H9 (cell line): ENCODE measurements around the gene TSPAN5. TPM values are rescaled to one million over a fixed set of nuclear protein-coding genes. Genes with fewer than 3 reads are reported as not detected.

Experiments
- DNase-seq: peaks from one replicate; pipeline ENCODE4 v3.0.0-alpha.2; 2017
- H2AFZ ChIP-seq: one replicate; pipeline ENCODE4 v1.6.1; 2013; ENCODE audit warnings: mild to moderate bottlenecking, low read length, control low read depth, moderate library complexity
- H2AK5ac ChIP-seq: 2 replicates; pipeline ENCODE4 v1.6.1; 2013; ENCODE audit warnings: low read length, control low read depth, mixed read lengths; ENCODE audit not compliant: insufficient read length
- H2BK120ac ChIP-seq: one replicate; pipeline ENCODE4 v1.6.1; 2013; ENCODE audit warnings: low read depth, mild to moderate bottlenecking, low read length, control low read depth, inconsistent platforms; ENCODE audit not compliant: poor library complexity, severe bottlenecking
- H2BK12ac ChIP-seq: 2 replicates; pipeline ENCODE4 v1.6.1; 2013; ENCODE audit warnings: low read length, control low read depth, mixed read lengths, low read depth; ENCODE audit not compliant: insufficient read length
- H2BK15ac ChIP-seq: 2 replicates; pipeline ENCODE4 v1.6.1; 2013; ENCODE audit warnings: low read depth, low read length, control low read depth
- H2BK20ac ChIP-seq: one replicate; pipeline ENCODE4 v1.6.1; 2013; ENCODE audit warnings: low read depth, mild to moderate bottlenecking, low read length, control low read depth, inconsistent platforms; ENCODE audit not compliant: poor library complexity, severe bottlenecking
- H2BK5ac ChIP-seq: 2 replicates; pipeline ENCODE4 v1.6.1; 2013; ENCODE audit warnings: low read length, control low read depth, mixed read lengths; ENCODE audit not compliant: insufficient read length
- H3K14ac ChIP-seq: 2 replicates; pipeline ENCODE4 v1.6.1; 2013; ENCODE audit warnings: low read length, control low read depth; ENCODE audit not compliant: insufficient read depth
- H3K18ac ChIP-seq: 2 replicates; pipeline ENCODE4 v1.6.1; 2013; ENCODE audit warnings: low read depth, mild to moderate bottlenecking, mixed read lengths, low read length, control low read depth; ENCODE audit not compliant: insufficient read length
- H3K23ac ChIP-seq: 2 replicates; pipeline ENCODE4 v1.6.1; 2013; ENCODE audit warnings: low read length, control low read depth, mixed read lengths, low read depth; ENCODE audit not compliant: insufficient read length
- H3K23me2 ChIP-seq: 2 replicates; pipeline ENCODE4 v1.6.1; 2013; ENCODE audit warnings: low read depth, mild to moderate bottlenecking, mixed read lengths, low read length, control low read depth; ENCODE audit not compliant: insufficient read length, poor library complexity, severe bottlenecking
- H3K27ac ChIP-seq: 2 replicates; pipeline ENCODE4 v1.5.1; 2013; ENCODE audit warnings: low read length, control low read depth, mixed read lengths, low read depth; ENCODE audit not compliant: insufficient read length
- H3K27me3 ChIP-seq: 2 replicates; pipeline ENCODE4 v1.6.1; 2013; ENCODE audit warnings: low read length, control low read depth, inconsistent platforms; ENCODE audit not compliant: insufficient read depth
- H3K4ac ChIP-seq: 2 replicates; pipeline ENCODE4 v1.6.1; 2013; ENCODE audit warnings: low read depth, mild to moderate bottlenecking, control low read depth, inconsistent platforms, low read length, moderate library complexity
- H3K4me1 ChIP-seq: 2 replicates; pipeline ENCODE4 v1.6.1; 2013; ENCODE audit warnings: low read length, control low read depth, inconsistent platforms; ENCODE audit not compliant: insufficient read depth
- H3K4me2 ChIP-seq: 2 replicates; pipeline ENCODE4 v1.6.1; 2013; ENCODE audit warnings: low read length, control low read depth, mixed read lengths; ENCODE audit not compliant: insufficient read length, insufficient read depth
- H3K56ac ChIP-seq: 2 replicates; pipeline ENCODE4 v1.6.1; 2013; ENCODE audit warnings: low read depth, mild to moderate bottlenecking, mixed read lengths, low read length, control low read depth; ENCODE audit not compliant: insufficient read length
- H3K79me1 ChIP-seq: 2 replicates; pipeline ENCODE4 v1.6.1; 2013; ENCODE audit warnings: low read depth, mild to moderate bottlenecking, moderate library complexity, low read length, control low read depth, inconsistent platforms; ENCODE audit not compliant: insufficient read depth, poor library complexity, severe bottlenecking
- H3K79me2 ChIP-seq: 2 replicates; pipeline ENCODE4 v1.6.1; 2013; ENCODE audit warnings: low read length, control low read depth, inconsistent platforms; ENCODE audit not compliant: insufficient read depth
- H3K9ac ChIP-seq: 2 replicates; pipeline ENCODE4 v1.6.1; 2013; ENCODE audit warnings: low read length, control low read depth, mixed read lengths; ENCODE audit not compliant: insufficient read length; ENCODE audit errors: extremely low read depth
- H3K9me3 ChIP-seq: one replicate; pipeline ENCODE4 v1.6.1; 2013; ENCODE audit warnings: low read depth, low read length, inconsistent platforms; ENCODE audit not compliant: control insufficient read depth
- H3T11ph ChIP-seq: one replicate; pipeline ENCODE4 v1.6.1; 2013; ENCODE audit warnings: mild to moderate bottlenecking, low read length, control low read depth, inconsistent platforms
- H4K20me1 ChIP-seq: one replicate; pipeline ENCODE4 v1.6.1; 2013; ENCODE audit not compliant: control insufficient read depth, insufficient read length, insufficient read depth
- H4K5ac ChIP-seq: 2 replicates; pipeline ENCODE4 v1.6.1; 2013; ENCODE audit warnings: low read depth, mild to moderate bottlenecking, mixed read lengths, low read length, control low read depth; ENCODE audit not compliant: insufficient read length
- H4K8ac ChIP-seq: replicated peaks from 2 replicates; pipeline ENCODE4 v1.6.1; 2013; ENCODE audit warnings: low read length, control low read depth, mixed read lengths, low read depth; ENCODE audit not compliant: insufficient read length
- H4K91ac ChIP-seq: 2 replicates; pipeline ENCODE4 v1.6.1; 2013; ENCODE audit warnings: low read depth, mild to moderate bottlenecking, moderate library complexity, mixed read lengths, low read length, control low read depth; ENCODE audit not compliant: insufficient read length
- H3K27ac Mint-ChIP-seq, 3 experiments: 2 replicates in 2 of 3; 3 replicates in 1 of 3; pipeline ENCODE4 v1.8.0; 2020 to 2021; ENCODE audit warnings: mixed read lengths in 3 of 3, mild to moderate bottlenecking in 1 of 3, moderate library complexity in 1 of 3
- H3K27me3 Mint-ChIP-seq: 2 replicates; pipeline ENCODE4 v1.8.0; 2021; ENCODE audit warnings: low read depth, mild to moderate bottlenecking, moderate library complexity, mixed read lengths
- H3K36me3 Mint-ChIP-seq, 3 experiments: 2 replicates in 2 of 3; 3 replicates in 1 of 3; pipeline ENCODE4 v1.8.0; 2020 to 2021; ENCODE audit warnings: low read depth in 3 of 3, mixed read lengths in 3 of 3; ENCODE audit not compliant: insufficient read depth in 1 of 3
- H3K4me1 Mint-ChIP-seq, 2 experiments: 2 replicates each; pipeline ENCODE4 v1.8.0; 2020; ENCODE audit warnings: mixed read lengths in 2 of 2
- H3K4me3 Mint-ChIP-seq, 2 experiments: 2 replicates in 1 of 2; 3 replicates in 1 of 2; pipeline ENCODE4 v1.8.0; 2020 to 2021; ENCODE audit warnings: mild to moderate bottlenecking in 2 of 2, mixed read lengths in 2 of 2, moderate library complexity in 1 of 2
- H3K9me3 Mint-ChIP-seq, 2 experiments: 2 replicates in 1 of 2; 3 replicates in 1 of 2; pipeline ENCODE4 v1.8.0; 2020; ENCODE audit warnings: mild to moderate bottlenecking in 2 of 2, mixed read lengths in 2 of 2, moderate library complexity in 1 of 2
- whole genome bisulfite sequencing: extraction: QIAGEN DNeasy Blood & Tissue Kit; methylation state at CpG from one replicate; pipeline ENCODE4 v1.1.7; 2013; ENCODE audit warnings: missing lambda C conversion rate, low lambda C conversion rate, mixed read lengths; ENCODE audit not compliant: insufficient read length; ENCODE audit errors: extremely low coverage; 5-methylcytosine and 5-hydroxymethylcytosine counted together
- total RNA-seq: library from RNA; stranded (reverse); gene quantifications from 2 replicates; pipeline ENCODE4 v1.2.1, GENCODE V29; 2021
- TF ChIP-seq, protein P1 (sequence below): fragments of 200-600 bp; sonication (generic); conservative IDR thresholded peaks from 3 replicates; pipeline ENCODE4 v1.8.0; 2021; ENCODE audit warnings: antibody characterized with exemption, mild to moderate bottlenecking

The TSPAN5 gene
- total RNA-seq, 1 experiment from 2014 or later: 7.0 TPM

- no peak overlapping the region for H3K4me3 Mint-ChIP-seq
Observed at GRCh38 chr4:98470366-98470765, 188.0 kb downstream of the TSPAN5 start.

More at GRCh38 chr4:98470366-98470765, 188.0 kb downstream of the TSPAN5 start:
- H4K91ac ChIP-seq: no peak overlapping the region
- WGBS: no CpG with 5 or more reads among the region's 3 CpGs
- Mint-ChIP-seq H3K27ac (no peak overlapping the region), H3K27me3 (no peaks in the 10 kb centered on the region; the same call in 1 of the 2 replicates), H3K36me3 (peaks cover 4 to 16% (median 6%) of the 10 kb centered on the region in 3 experiments; a peak in 5 of 7 replicates), H3K4me1 (peaks cover 4 to 9% of the 10 kb centered on the region in 2 experiments; a peak in 3 of 4 replicates), H3K9me3 (no peaks in the 10 kb centered on the region)
- H3K23me2 ChIP-seq: no peaks in the 10 kb centered on the region
- no peak overlapping the region for H2AFZ ChIP-seq
- H3T11ph ChIP-seq: no peak overlapping the region
- no peak overlapping the region for H2BK20ac ChIP-seq
- no peak overlapping the region for H3K14ac ChIP-seq
- no peak overlapping the region for H4K5ac ChIP-seq
- no peaks in the 10 kb centered on the region for H4K20me1 ChIP-seq
- H3K56ac ChIP-seq: no peak overlapping the region
- DNase-seq: no peak
- H3K4ac ChIP-seq: no peak overlapping the region
- H2BK12ac ChIP-seq: no peak overlapping the region
- no peaks in the 10 kb centered on the region for H3K79me1 ChIP-seq
- no peak overlapping the region for H3K23ac ChIP-seq
- no peak overlapping the region for H3K9ac ChIP-seq
- H2BK120ac ChIP-seq: no peak overlapping the region
- no peak overlapping the region for H3K18ac ChIP-seq
- no peak overlapping the region for H2AK5ac ChIP-seq
- no peak overlapping the region for H4K8ac ChIP-seq
- no peak overlapping the region for H3K4me2 ChIP-seq
- no peak overlapping the region for H2BK5ac ChIP-seq
- no peaks in the 10 kb centered on the region for H3K27me3 ChIP-seq
- H2BK15ac ChIP-seq: no peak overlapping the region
- no peaks in the 10 kb centered on the region for H3K9me3 ChIP-seq
- H3K79me2 ChIP-seq: no peaks in the 10 kb centered on the region
- H3K27ac ChIP-seq: no peak overlapping the region
- H3K4me1 ChIP-seq: no peaks in the 10 kb centered on the region; the same call in 1 of the 2 replicates
- TF ChIP-seq, protein P1, sequence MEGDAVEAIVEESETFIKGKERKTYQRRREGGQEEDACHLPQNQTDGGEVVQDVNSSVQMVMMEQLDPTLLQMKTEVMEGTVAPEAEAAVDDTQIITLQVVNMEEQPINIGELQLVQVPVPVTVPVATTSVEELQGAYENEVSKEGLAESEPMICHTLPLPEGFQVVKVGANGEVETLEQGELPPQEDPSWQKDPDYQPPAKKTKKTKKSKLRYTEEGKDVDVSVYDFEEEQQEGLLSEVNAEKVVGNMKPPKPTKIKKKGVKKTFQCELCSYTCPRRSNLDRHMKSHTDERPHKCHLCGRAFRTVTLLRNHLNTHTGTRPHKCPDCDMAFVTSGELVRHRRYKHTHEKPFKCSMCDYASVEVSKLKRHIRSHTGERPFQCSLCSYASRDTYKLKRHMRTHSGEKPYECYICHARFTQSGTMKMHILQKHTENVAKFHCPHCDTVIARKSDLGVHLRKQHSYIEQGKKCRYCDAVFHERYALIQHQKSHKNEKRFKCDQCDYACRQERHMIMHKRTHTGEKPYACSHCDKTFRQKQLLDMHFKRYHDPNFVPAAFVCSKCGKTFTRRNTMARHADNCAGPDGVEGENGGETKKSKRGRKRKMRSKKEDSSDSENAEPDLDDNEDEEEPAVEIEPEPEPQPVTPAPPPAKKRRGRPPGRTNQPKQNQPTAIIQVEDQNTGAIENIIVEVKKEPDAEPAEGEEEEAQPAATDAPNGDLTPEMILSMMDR: no peak
